Measurements from ENCODE around the gene ELFN2. TPM values are rescaled to one million over a fixed set of nuclear protein-coding genes. Genes with fewer than 3 reads are reported as not detected.

Gene ELFN2
- total and polyA plus RNA-seq, 2 of the 13 experiments (the other 11 are each of a cell fraction or from before 2014, with no cell fraction given), result 0.01 TPM; not detected in 1

- POLR2A ChIA-PET, result no interaction called here
- no peaks in the 10 kb centered on the region for H3K4me1 ChIP-seq (ENCODE audit: insufficient read depth, low read length)
- no peak for ATAC-seq
- H3K27me3 ChIP-seq (ENCODE audit: control insufficient read depth in 1 of 2, insufficient read depth in 2 of 2, low read length in 2 of 2), result peaks cover 7 to 42% of the 10 kb centered on the region in 2 experiments; a peak in 4 of 5 replicates
- in situ Hi-C loops (cut with HindIII; ENCODE audit: extremely low pct_ligation_motif_present, low pct_unique_long_range_greater_than_20kb) (loop anchor here (5.0 kb wide), 1 partner anchor 35 kb away; no protein-coding TSS in a partner anchor), intact Hi-C loops (cut with micrococcal nuclease; ENCODE audit: unreplicated experiment) (no loop called here)
- H3K79me2 ChIP-seq (ENCODE audit: insufficient read depth, low read length), result no peaks in the 10 kb centered on the region
- DNase-seq (ENCODE audit: low spot score), result no peak
- no peaks in the 10 kb centered on the region for H3K9me3 ChIP-seq (ENCODE audit: low read length)
- no peak overlapping the region for H3K4me3 ChIP-seq (replicated peaks in 1 of 3; ENCODE audit: insufficient read depth in 1 of 3, low read depth in 2 of 3, low read length in 3 of 3)
- CTCF ChIA-PET (ENCODE audit: low intra/inter-chr PET ratio, low total read pairs), result no interaction called here
- H4K20me1 ChIP-seq (ENCODE audit: insufficient read depth, low read length), result no peaks in the 10 kb centered on the region
- no peaks in the 10 kb centered on the region for H3K36me3 ChIP-seq (replicated peaks in 1 of 2; ENCODE audit: control insufficient read depth in 1 of 2, insufficient read depth in 2 of 2, low read length in 2 of 2)
- WGBS (ENCODE audit: low lambda C conversion rate), result 5% methylated on average over 2 of the region's 3 CpGs
- no peak overlapping the region for H2AFZ ChIP-seq (ENCODE audit: low read length)
- no peak overlapping the region for H3K27ac ChIP-seq (ENCODE audit: extremely low read length, insufficient read depth, low read length)
- FAIRE-seq, result no peak
- BruUV-seq (replicated peaks), result no TSS peak
- H3K9ac ChIP-seq (ENCODE audit: insufficient read depth, low read depth, low read length), result no peak overlapping the region
- TF ChIP-seq AGO2 (optimal IDR thresholded peaks at IDR 0.05; ENCODE audit: low read depth, low read length) (no peak), RXRB (CRISPR knock-in tag; IDR thresholded peaks at IDR 0.05; ENCODE audit: borderline replicate concordance) (no peak), HNF4A (CRISPR knock-in tag; IDR thresholded peaks at IDR 0.05) (no peak), ZNF784 (CRISPR knock-in tag; IDR thresholded peaks at IDR 0.05; ENCODE audit: borderline replicate concordance) (no peak), FOSL1 (CRISPR knock-in tag; IDR thresholded peaks at IDR 0.05; ENCODE audit: borderline replicate concordance) (no peak), THAP8 (CRISPR knock-in tag; IDR thresholded peaks at IDR 0.05; ENCODE audit: borderline replicate concordance) (no peak), MTA3 (CRISPR knock-in tag; IDR thresholded peaks at IDR 0.05) (no peak), DRAP1 (CRISPR knock-in tag; IDR thresholded peaks at IDR 0.05) (no peak), MXI1 (IDR thresholded peaks at IDR 0.05; ENCODE audit: borderline replicate concordance, low read depth, low read length) (no peak), ZNF720 (CRISPR knock-in tag; IDR thresholded peaks at IDR 0.05) (no peak), ZBTB7B (CRISPR knock-in tag; IDR thresholded peaks at IDR 0.05) (no peak), ZNF780A (CRISPR knock-in tag; IDR thresholded peaks at IDR 0.05) (no peak), ZEB1 (IDR thresholded peaks at IDR 0.05; ENCODE audit: insufficient replicate concordance, low read depth) (no peak), ZNF235 (CRISPR knock-in tag; IDR thresholded peaks at IDR 0.05; ENCODE audit: borderline replicate concordance) (no peak), ZNF44 (CRISPR knock-in tag; IDR thresholded peaks at IDR 0.05) (no peak), MZF1 (CRISPR knock-in tag; IDR thresholded peaks at IDR 0.05; ENCODE audit: borderline replicate concordance) (no peak)
- H3K4me2 ChIP-seq (ENCODE audit: low read depth, low read length), result no peak overlapping the region
These were observed 50.1 kb downstream of the ELFN2 start for GRCh38 chr22:37377138-37377537.

Data from HepG2 (cell line).